Endothelial cell of umbilical vein (primary cell): ENCODE measurements around the gene ICE1. TPM values are rescaled to one million over a fixed set of nuclear protein-coding genes. Genes with fewer than 3 reads are reported as not detected.

Experiments
- BruUV-seq: library from RNA; stranded (reverse); fragments of 400-500 nt; replicated peaks from 2 replicates; lab custom pipeline; 2021; lab: Mats Ljungman, UMichigan
- CTCF ChIA-PET: fragments of 300-600, 350-600 bp; sonication (Branson Sonifier 250); formaldehyde crosslinking; loops from one replicate; lab custom pipeline; 2021; ENCODE audit warnings: antibody characterized with exemption, inconsistent platforms; lab: Charles Lee
- POLR2A ChIA-PET: fragments of 300-600, 350-600 bp; sonication (Branson Sonifier 250); formaldehyde crosslinking; loops from one replicate; lab custom pipeline; 2021; ENCODE audit warnings: antibody characterized with exemption, inconsistent platforms; lab: Charles Lee
- DNase-seq: peaks from one replicate; pipeline ENCODE4 v3.0.0-alpha.2; 2011; ENCODE audit warnings: low read depth, low spot score
- FAIRE-seq: peaks from 2 replicates; lab custom pipeline; 2011; peaks lifted over from hg19 to GRCh38; lab: Jason Lieb, UNC
- H2AFZ ChIP-seq: 2 replicates; pipeline ENCODE4 v1.6.0; 2012; ENCODE audit warnings: low read depth, low read length, control low read depth, inconsistent platforms
- H3K27ac ChIP-seq: 2 replicates; pipeline ENCODE4 v1.5.1; 2011; ENCODE audit warnings: low read depth, mild to moderate bottlenecking, control low read depth, low read length, moderate library complexity; ENCODE audit not compliant: insufficient read depth
- H3K27me3 ChIP-seq, 2 experiments: 2 replicates each; pipeline versions ENCODE4 v1.6.0 to v1.6.1; 2011; ENCODE audit warnings: low read length in 2 of 2, mixed read lengths in 1 of 2; ENCODE audit not compliant: control insufficient read depth in 2 of 2, insufficient read depth in 2 of 2
- H3K36me3 ChIP-seq, 2 experiments: 2 replicates in 1 of 2; 3 replicates in 1 of 2; pipeline ENCODE4 v1.5.1; 2011; ENCODE audit warnings: low read length in 2 of 2, mild to moderate bottlenecking in 1 of 2, moderate library complexity in 1 of 2; ENCODE audit not compliant: control insufficient read depth in 2 of 2, insufficient read depth in 2 of 2; ENCODE audit errors: extremely low read depth in 1 of 2
- H3K4me1 ChIP-seq: 3 replicates; pipeline ENCODE4 v1.5.1; 2011; ENCODE audit warnings: mild to moderate bottlenecking, low read length; ENCODE audit not compliant: control insufficient read depth, insufficient read depth; ENCODE audit errors: extremely low read depth
- H3K4me2 ChIP-seq: 2 replicates; pipeline ENCODE4 v1.6.1; 2011; ENCODE audit warnings: low read length, control low read depth, mixed read lengths; ENCODE audit not compliant: insufficient read depth
- H3K4me3 ChIP-seq, 3 experiments: fragments of 200-600 bp in 1 of 3; sonication (generic), shearing (Covaris generic) in 1 of 3; replicated peaks in 1 of 3; 2 replicates each; pipeline ENCODE4 v1.5.1; 2011 to 2016; ENCODE audit warnings: control low read depth in 3 of 3, low read length in 3 of 3, mild to moderate bottlenecking in 2 of 3, inconsistent platforms in 1 of 3, low read depth in 1 of 3, moderate library complexity in 1 of 3; ENCODE audit not compliant: insufficient read depth in 1 of 3
- H3K79me2 ChIP-seq: 2 replicates; pipeline ENCODE4 v1.6.0; 2012; ENCODE audit warnings: low read length, inconsistent platforms; ENCODE audit not compliant: control insufficient read depth, insufficient read depth
- H3K9ac ChIP-seq: replicated peaks from 2 replicates; pipeline ENCODE3; 2011; ENCODE audit warnings: low read length, control low read depth; ENCODE audit not compliant: insufficient read depth; ENCODE audit errors: extremely low read depth
- H3K9me1 ChIP-seq: replicated peaks from 3 replicates; pipeline ENCODE4 v1.6.0; 2011; ENCODE audit warnings: mild to moderate bottlenecking, low read length; ENCODE audit not compliant: control insufficient read depth, insufficient read depth; ENCODE audit errors: extremely low read depth
- H3K9me3 ChIP-seq: replicated peaks from 2 replicates; pipeline ENCODE4 v1.5.1; 2012; ENCODE audit warnings: low read length, inconsistent platforms; ENCODE audit not compliant: control insufficient read depth, insufficient read depth
- H4K20me1 ChIP-seq: replicated peaks from 2 replicates; pipeline ENCODE3; 2011; ENCODE audit warnings: mild to moderate bottlenecking, low read length; ENCODE audit not compliant: control insufficient read depth, insufficient read depth; ENCODE audit errors: extremely low read depth
- GATA2 ChIP-seq: IDR thresholded peaks from 2 replicates; pipeline ENCODE4 v1.7.0; 2011; ENCODE audit warnings: low read depth, mild to moderate bottlenecking, moderate library complexity, mixed read lengths, low read length; ENCODE audit not compliant: insufficient read length, insufficient read depth
- JUN ChIP-seq: IDR thresholded peaks from 2 replicates; pipeline ENCODE4 v1.6.1; 2011; ENCODE audit warnings: borderline replicate concordance, low read depth; ENCODE audit not compliant: insufficient read length, insufficient read depth
- MYC ChIP-seq: IDR thresholded peaks from one replicate; pipeline ENCODE4 v1.6.1; 2011; ENCODE audit warnings: mild to moderate bottlenecking, low read depth, low read length
- dilution Hi-C: fragments of 300-500 bp; cut with MboI; formaldehyde crosslinking; loops from one replicate; pipeline ENCODE4 v1.15.0; 2019; ENCODE audit warnings: low sequenced_read_pairs; ENCODE audit not compliant: extremely low pct_ligation_motif_present
- intact Hi-C: fragments of 100-400 bp; cut with micrococcal nuclease; formaldehyde crosslinking; loops from one replicate; pipeline ENCODE4 v1.10.0; 2022
- polyA plus RNA-seq, 4 experiments: library from polyadenylated mRNA; depleted of rRNA in 3 of 4; stranded (reverse) in 3 of 4; unstranded in 1 of 4; fragments of >200 nt; gene quantifications; 2 replicates each; pipeline versions ENCODE4 v1.2.1 to v1.2.3, GENCODE V29; 2011 to 2012; ENCODE audit warnings: missing spikeins in 1 of 4
- total RNA-seq: library from RNA; stranded (reverse); gene quantifications from 2 replicates; pipeline ENCODE4 v1.2.3, GENCODE V29; 2021
- TF ChIP-seq, protein P1 (sequence below), 2 donors: IDR thresholded peaks; 1 replicate in 1 of 2; 2 replicates in 1 of 2; pipeline ENCODE4 v1.5.1; 2011; ENCODE audit warnings: low read length in 2 of 2, mild to moderate bottlenecking in 2 of 2, moderate library complexity in 2 of 2, control low read depth in 1 of 2, inconsistent platforms in 1 of 2, low read depth in 1 of 2; ENCODE audit not compliant: insufficient read depth in 1 of 2; ENCODE audit errors: extremely low read depth in 1 of 2
- TF ChIP-seq, protein P2 (sequence below): IDR thresholded peaks from 2 replicates; pipeline ENCODE4 v1.6.1; 2011; ENCODE audit not compliant: insufficient read depth, insufficient read length

Gene ICE1
- total and polyA plus RNA-seq, 2 donors (not counting 3 experiments of a cell fraction or from before 2014, with no cell fraction given), result 8.8 to 29.1 TPM

DNA sequence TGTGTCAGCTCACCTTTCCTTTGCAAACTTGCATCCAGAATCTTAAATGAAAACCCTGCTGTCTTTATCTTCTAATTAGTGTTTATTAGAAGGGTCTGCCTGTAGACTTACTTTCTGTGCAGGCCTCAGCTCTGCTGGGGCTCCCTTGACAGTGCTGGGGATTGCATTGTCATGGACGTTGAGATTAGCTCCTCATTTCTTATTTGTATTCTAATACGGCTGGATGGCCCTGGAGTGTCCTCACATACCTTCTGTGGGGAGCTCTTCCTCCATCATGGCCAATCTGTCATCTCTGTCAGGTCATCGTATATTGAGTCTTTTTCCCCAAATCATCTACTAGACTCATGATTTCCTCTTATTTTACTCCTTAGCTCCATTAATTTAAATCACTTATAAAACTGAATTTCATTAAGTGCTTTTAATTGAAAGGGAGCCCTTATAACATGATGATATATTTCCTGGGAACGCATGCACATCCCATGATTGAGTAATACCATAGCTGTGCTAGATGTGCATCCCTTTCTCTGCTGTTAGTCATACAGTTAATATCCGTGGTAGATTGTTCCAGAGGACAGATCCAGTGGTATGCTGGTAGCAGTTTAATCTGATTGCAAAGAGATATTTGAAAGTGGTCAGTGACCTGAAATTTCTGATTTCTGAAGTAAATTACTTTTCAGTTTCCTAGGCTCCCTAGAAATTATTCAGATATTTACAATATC is 61.6 kb downstream of the ICE1 start:
- dilution Hi-C loops, result no loop called here
- Histone ChIP-seq H3K79me2 (no peaks in the 10 kb centered on the region), H3K36me3 (peaks cover 2 to 11% of the 10 kb centered on the region in 2 experiments), H3K27me3 (no peaks in the 10 kb centered on the region), H3K4me2 (no peak overlapping the region), H2AFZ (no peak overlapping the region), H3K9me3 (no peaks in the 10 kb centered on the region), H4K20me1 (no peaks in the 10 kb centered on the region), H3K4me1 (no peaks in the 10 kb centered on the region), H3K4me3 (no peak overlapping the region), H3K9me1 (no peaks in the 10 kb centered on the region), H3K9ac (no peak overlapping the region), H3K27ac (no peak overlapping the region)
- POLR2A ChIA-PET, result no interaction called here
- TF ChIP-seq, protein P1, sequence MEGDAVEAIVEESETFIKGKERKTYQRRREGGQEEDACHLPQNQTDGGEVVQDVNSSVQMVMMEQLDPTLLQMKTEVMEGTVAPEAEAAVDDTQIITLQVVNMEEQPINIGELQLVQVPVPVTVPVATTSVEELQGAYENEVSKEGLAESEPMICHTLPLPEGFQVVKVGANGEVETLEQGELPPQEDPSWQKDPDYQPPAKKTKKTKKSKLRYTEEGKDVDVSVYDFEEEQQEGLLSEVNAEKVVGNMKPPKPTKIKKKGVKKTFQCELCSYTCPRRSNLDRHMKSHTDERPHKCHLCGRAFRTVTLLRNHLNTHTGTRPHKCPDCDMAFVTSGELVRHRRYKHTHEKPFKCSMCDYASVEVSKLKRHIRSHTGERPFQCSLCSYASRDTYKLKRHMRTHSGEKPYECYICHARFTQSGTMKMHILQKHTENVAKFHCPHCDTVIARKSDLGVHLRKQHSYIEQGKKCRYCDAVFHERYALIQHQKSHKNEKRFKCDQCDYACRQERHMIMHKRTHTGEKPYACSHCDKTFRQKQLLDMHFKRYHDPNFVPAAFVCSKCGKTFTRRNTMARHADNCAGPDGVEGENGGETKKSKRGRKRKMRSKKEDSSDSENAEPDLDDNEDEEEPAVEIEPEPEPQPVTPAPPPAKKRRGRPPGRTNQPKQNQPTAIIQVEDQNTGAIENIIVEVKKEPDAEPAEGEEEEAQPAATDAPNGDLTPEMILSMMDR (IDR thresholded peaks at IDR 0.05; ENCODE audit: extremely low read depth in 1 of 2, insufficient read depth in 1 of 2, low read depth in 1 of 2, low read length in 2 of 2), result no peak
- TF ChIP-seq JUN (no peak), MYC (no peak), GATA2 (no peak)
- TF ChIP-seq, protein P2, sequence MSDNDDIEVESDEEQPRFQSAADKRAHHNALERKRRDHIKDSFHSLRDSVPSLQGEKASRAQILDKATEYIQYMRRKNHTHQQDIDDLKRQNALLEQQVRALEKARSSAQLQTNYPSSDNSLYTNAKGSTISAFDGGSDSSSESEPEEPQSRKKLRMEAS, result no peak
- CTCF ChIA-PET, result interaction anchor here (0.6 to 1.8 kb wide), 4 partner anchors 10 to 30 kb away, joined by 3 to 6 read pairs (median 4); no protein-coding TSS in a partner anchor
- intact Hi-C loops, result no loop called here
- FAIRE-seq (no peak), DNase-seq (no peak)
- BruUV-seq, result no TSS peak
